Tibial artery (tissue), 4 donors: ENCODE measurements around the gene ZNF804B.

Experiments
- DNase-seq, 2 donors: peaks; one replicate each; pipeline ENCODE4 v3.0.0-alpha.2; 2019
- H3K27ac ChIP-seq, 2 donors: fragments of 200-600 bp; sonication (generic) in 1 of 2; 1 replicate in 1 of 2; 2 replicates in 1 of 2; pipeline ENCODE4 v1.5.1; 2018 to 2019; ENCODE audit warnings: mild to moderate bottlenecking in 1 of 2
- H3K27me3 ChIP-seq, 2 donors: fragments of 200-600 bp; sonication (generic) in 1 of 2; one replicate each; pipeline versions ENCODE4 v1.5.1 to v1.6.0; 2016 to 2019
- H3K36me3 ChIP-seq, 3 donors: fragments of 200-600 bp; sonication (generic) in 2 of 3; one replicate each; pipeline ENCODE4 v1.5.1; 2016 to 2019; ENCODE audit warnings: mild to moderate bottlenecking in 2 of 3
- H3K4me1 ChIP-seq, 4 donors: fragments of 200-600 bp; sonication (generic) in 2 of 4; 1 replicate in 3 of 4; 2 replicates in 1 of 4; pipeline ENCODE4 v1.5.1; 2016 to 2019
- H3K4me3 ChIP-seq, 2 donors: fragments of 200-600 bp; sonication (generic) in 1 of 2; 1 replicate in 1 of 2; 2 replicates in 1 of 2; pipeline ENCODE4 v1.5.1; 2018 to 2019; ENCODE audit warnings: mild to moderate bottlenecking in 2 of 2
- H3K9me3 ChIP-seq, 3 donors: fragments of 200-600 bp; sonication (generic) in 1 of 3; one replicate each; pipeline ENCODE4 v1.5.1; 2016 to 2019
- CTCF ChIP-seq, 2 experiments: fragments of 200-600 bp in 1 of 2; fragments of 450-650 bp in 1 of 2; IDR thresholded peaks; one replicate each; pipeline ENCODE4 v1.5.1; 2017 to 2019; ENCODE audit warnings: antibody characterized with exemption in 2 of 2, mild to moderate bottlenecking in 1 of 2, moderate library complexity in 1 of 2
- intact Hi-C: fragments of 100-400 bp; cut with DNase I; formaldehyde crosslinking; loops from one replicate; pipeline ENCODE4 v1.15.0; 2023; ENCODE audit warnings: low total_unique reads

ZNF804B gene

GRCh38 chr7:89104748-89105685 lies 345.5 kb downstream of the ZNF804B start:
- no peak for DNase-seq
- Histone ChIP-seq H3K4me1 (no peaks in the 10 kb centered on the region), H3K27me3 (no peaks in the 10 kb centered on the region), H3K36me3 (no peaks in the 10 kb centered on the region), H3K9me3 (no peaks in the 10 kb centered on the region), H3K27ac (no peak overlapping the region), H3K4me3 (no peak overlapping the region)
- no peak for TF ChIP-seq CTCF (IDR thresholded peaks at IDR 0.05)
- intact Hi-C loops: no loop called here

- Histone ChIP-seq H3K9me3 (no peaks in the 10 kb centered on the region), H3K4me3 (no peak overlapping the region), H3K27me3 (no peaks in the 10 kb centered on the region), H3K36me3 (no peaks in the 10 kb centered on the region), H3K4me1 (no peaks in the 10 kb centered on the region), H3K27ac (no peak overlapping the region)
- intact Hi-C loops: no loop called here
- DNase-seq: no peak
- TF ChIP-seq CTCF (IDR thresholded peaks at IDR 0.05): no peak
These were observed 364.4 kb downstream of the ZNF804B start for GRCh38 chr7:89123871-89124270.

GRCh38 chr7:89129600-89130375 lies 370.3 kb downstream of the ZNF804B start:
- Histone ChIP-seq H3K9me3 (no peaks in the 10 kb centered on the region), H3K27me3 (no peaks in the 10 kb centered on the region), H3K27ac (no peak overlapping the region), H3K4me1 (no peaks in the 10 kb centered on the region), H3K36me3 (no peaks in the 10 kb centered on the region), H3K4me3 (no peak overlapping the region)
- TF ChIP-seq CTCF (IDR thresholded peaks at IDR 0.05): no peak
- DNase-seq: no peak
- intact Hi-C loops: no loop called here

- no peak overlapping the region for H3K4me3 ChIP-seq
- H3K9me3 ChIP-seq: no peaks in the 10 kb centered on the region
- no peak for TF ChIP-seq CTCF (IDR thresholded peaks at IDR 0.05)
- H3K27me3 ChIP-seq: no peaks in the 10 kb centered on the region
- no peak for DNase-seq
- H3K36me3 ChIP-seq: no peaks in the 10 kb centered on the region
- intact Hi-C loops: no loop called here
- H3K4me1 ChIP-seq: no peaks in the 10 kb centered on the region
- H3K27ac ChIP-seq: no peak overlapping the region
These were observed 373.9 kb downstream of the ZNF804B start for GRCh38 chr7:89133357-89133756.

GRCh38 chr7:89133819-89134218 lies 374.3 kb downstream of the ZNF804B start:
- Histone ChIP-seq H3K27ac (no peak overlapping the region), H3K9me3 (no peaks in the 10 kb centered on the region), H3K36me3 (no peaks in the 10 kb centered on the region), H3K4me1 (no peaks in the 10 kb centered on the region), H3K27me3 (no peaks in the 10 kb centered on the region), H3K4me3 (no peak overlapping the region)
- intact Hi-C loops: no loop called here
- DNase-seq: no peak
- TF ChIP-seq CTCF (IDR thresholded peaks at IDR 0.05): no peak
